Osteoblast (primary cell): ENCODE measurements around the gene PCA3. TPM values are rescaled to one million over a fixed set of nuclear protein-coding genes. Genes with fewer than 3 reads are reported as not detected.
A peak's percentile ranks its signal among the peaks of the same experiment; 100 is the strongest.

Experiments
- DNase-seq: peaks from one replicate; pipeline ENCODE4 v3.0.0; 2011; ENCODE audit warnings: low spot score, mixed read lengths; ENCODE audit not compliant: insufficient read length; ENCODE audit errors: missing footprints
- H2AFZ ChIP-seq: 2 replicates; pipeline ENCODE4 v1.6.0; 2011; ENCODE audit warnings: mild to moderate bottlenecking, low read length
- H3K27ac ChIP-seq: 2 replicates; pipeline ENCODE4 v1.5.1; 2011; ENCODE audit warnings: mild to moderate bottlenecking, low read depth, low read length, moderate library complexity
- H3K27me3 ChIP-seq: 2 replicates; pipeline ENCODE4 v1.6.0; 2012; ENCODE audit warnings: mild to moderate bottlenecking, control low read depth, inconsistent platforms, low read length, moderate library complexity; ENCODE audit not compliant: insufficient read depth
- H3K36me3 ChIP-seq: 2 replicates; pipeline ENCODE4 v1.5.1; 2011; ENCODE audit warnings: mild to moderate bottlenecking, low read length, control low read depth, moderate library complexity; ENCODE audit not compliant: insufficient read depth
- H3K4me1 ChIP-seq: 2 replicates; pipeline ENCODE4 v1.5.1; 2011; ENCODE audit warnings: mild to moderate bottlenecking, low read length, control low read depth, moderate library complexity; ENCODE audit not compliant: insufficient read depth
- H3K4me2 ChIP-seq: 2 replicates; pipeline ENCODE4 v1.6.0; 2011; ENCODE audit warnings: mild to moderate bottlenecking, low read length; ENCODE audit not compliant: insufficient read depth
- H3K4me3 ChIP-seq: fragments of 200-600 bp; sonication (generic); 3 replicates; pipeline ENCODE4 v1.5.1; 2012; ENCODE audit warnings: mild to moderate bottlenecking, low read length, inconsistent platforms; ENCODE audit not compliant: insufficient read depth
- H3K79me2 ChIP-seq: 2 replicates; pipeline ENCODE4 v1.6.0; 2012; ENCODE audit warnings: mild to moderate bottlenecking, low read length, control low read depth, inconsistent platforms; ENCODE audit not compliant: insufficient read depth
- H3K9me3 ChIP-seq: 2 replicates; pipeline ENCODE4 v1.5.1; 2011; ENCODE audit warnings: low read depth, low read length, control low read depth
- H4K20me1 ChIP-seq: 2 replicates; pipeline ENCODE4 v1.6.0; 2012; ENCODE audit warnings: mild to moderate bottlenecking, low read length, control low read depth; ENCODE audit not compliant: insufficient read depth
- total RNA-seq: library from RNA; depleted of rRNA; stranded (reverse); fragments of >200 nt; gene quantifications from 2 replicates; pipeline ENCODE4 v1.2.3, GENCODE V29; 2012
- TF ChIP-seq, protein P1 (sequence below): IDR thresholded peaks from 2 replicates; pipeline ENCODE4 v1.5.1; 2011; ENCODE audit warnings: mild to moderate bottlenecking, low read depth, low read length, moderate library complexity; ENCODE audit errors: extremely low read depth

Gene PCA3
- total RNA-seq, 1 donor: 0.36 TPM

DNA sequence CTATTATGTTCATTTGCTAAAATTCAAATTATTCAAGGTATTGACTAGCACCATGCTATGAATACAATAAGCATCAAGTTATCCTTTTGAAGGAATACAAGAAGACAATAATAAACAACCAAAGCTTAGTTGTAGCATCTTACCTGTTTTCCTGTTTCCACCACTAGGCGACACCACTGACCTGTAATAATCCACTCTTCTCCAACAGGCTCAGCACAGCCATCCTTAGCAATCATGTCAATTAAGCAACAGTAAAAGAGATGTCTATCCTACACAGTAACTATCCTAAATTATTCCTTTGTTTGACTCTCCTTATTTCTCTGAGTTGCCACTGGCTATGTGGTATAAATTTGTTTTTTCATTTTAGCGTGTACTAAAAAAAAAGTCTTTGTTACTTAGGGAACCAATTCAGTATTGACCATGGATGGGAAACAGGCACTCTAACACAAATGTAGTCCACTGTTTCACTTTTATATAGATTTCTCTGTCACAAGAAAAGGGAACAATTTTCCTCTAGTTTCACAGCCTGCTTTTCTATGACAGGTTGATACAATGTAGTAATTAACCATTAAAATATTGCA is 46.2 kb downstream of the PCA3 start:
- peak; percentile 65 for DNase-seq
- Histone ChIP-seq H3K27me3 (no peaks in the 10 kb centered on the region), H3K27ac (no peak overlapping the region), H4K20me1 (no peaks in the 10 kb centered on the region), H3K4me3 (no peak overlapping the region), H3K4me1 (no peaks in the 10 kb centered on the region), H3K9me3 (no peaks in the 10 kb centered on the region), H3K4me2 (no peak overlapping the region), H3K36me3 (no peaks in the 10 kb centered on the region), H2AFZ (no peak overlapping the region), H3K79me2 (no peaks in the 10 kb centered on the region)
- TF ChIP-seq, protein P1, sequence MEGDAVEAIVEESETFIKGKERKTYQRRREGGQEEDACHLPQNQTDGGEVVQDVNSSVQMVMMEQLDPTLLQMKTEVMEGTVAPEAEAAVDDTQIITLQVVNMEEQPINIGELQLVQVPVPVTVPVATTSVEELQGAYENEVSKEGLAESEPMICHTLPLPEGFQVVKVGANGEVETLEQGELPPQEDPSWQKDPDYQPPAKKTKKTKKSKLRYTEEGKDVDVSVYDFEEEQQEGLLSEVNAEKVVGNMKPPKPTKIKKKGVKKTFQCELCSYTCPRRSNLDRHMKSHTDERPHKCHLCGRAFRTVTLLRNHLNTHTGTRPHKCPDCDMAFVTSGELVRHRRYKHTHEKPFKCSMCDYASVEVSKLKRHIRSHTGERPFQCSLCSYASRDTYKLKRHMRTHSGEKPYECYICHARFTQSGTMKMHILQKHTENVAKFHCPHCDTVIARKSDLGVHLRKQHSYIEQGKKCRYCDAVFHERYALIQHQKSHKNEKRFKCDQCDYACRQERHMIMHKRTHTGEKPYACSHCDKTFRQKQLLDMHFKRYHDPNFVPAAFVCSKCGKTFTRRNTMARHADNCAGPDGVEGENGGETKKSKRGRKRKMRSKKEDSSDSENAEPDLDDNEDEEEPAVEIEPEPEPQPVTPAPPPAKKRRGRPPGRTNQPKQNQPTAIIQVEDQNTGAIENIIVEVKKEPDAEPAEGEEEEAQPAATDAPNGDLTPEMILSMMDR: peak; percentile 87

DNA sequence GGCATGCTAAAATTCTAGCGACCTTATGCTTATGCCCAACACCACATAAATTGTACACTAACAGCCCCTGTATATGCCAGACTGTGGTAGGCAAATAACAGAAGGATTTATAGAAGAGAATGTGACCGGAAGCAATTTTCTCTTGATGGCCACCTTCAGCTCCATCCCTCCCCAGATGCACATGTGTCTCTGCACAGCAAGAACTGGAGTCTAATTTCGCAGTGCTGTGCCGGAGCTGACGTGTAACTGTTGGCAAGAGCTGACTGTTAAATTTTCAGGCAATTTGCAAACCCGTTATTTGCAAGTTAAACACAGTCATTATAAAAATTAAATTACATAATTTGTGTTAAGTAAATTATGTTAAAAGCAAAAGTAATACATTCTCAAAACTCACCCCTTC is 48.4 kb downstream of the PCA3 start:
- Histone ChIP-seq H3K4me3 (no peak overlapping the region), H2AFZ (no peak overlapping the region), H3K27me3 (no peaks in the 10 kb centered on the region), H3K79me2 (no peaks in the 10 kb centered on the region), H3K4me2 (no peak overlapping the region), H3K4me1 (peaks cover 9% of the 10 kb centered on the region), H3K27ac (no peak overlapping the region), H3K36me3 (no peaks in the 10 kb centered on the region), H3K9me3 (no peaks in the 10 kb centered on the region), H4K20me1 (no peaks in the 10 kb centered on the region)
- no peak for DNase-seq
- TF ChIP-seq, protein P1: no peak

DNA sequence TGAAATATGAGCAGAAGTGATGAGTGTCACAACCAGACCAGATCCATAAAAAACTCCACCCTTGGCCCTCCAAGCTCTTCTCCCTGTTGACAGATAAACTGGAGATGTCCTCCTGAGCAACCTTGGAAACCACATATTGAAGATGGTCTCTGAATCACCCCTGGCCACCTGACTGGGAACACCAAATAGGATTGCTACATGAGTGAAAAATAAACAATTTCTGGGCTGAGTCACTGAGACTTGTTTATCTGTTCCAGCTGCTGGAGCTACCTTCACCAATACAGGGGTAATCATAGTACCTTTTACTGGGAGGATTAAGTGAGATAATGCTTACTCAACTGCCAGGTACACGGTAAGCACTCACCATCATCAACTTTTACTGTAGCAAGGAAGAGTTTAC is 53.3 kb downstream of the PCA3 start:
- H3K4me1 ChIP-seq: peaks cover 22% of the 10 kb centered on the region
- no peak overlapping the region for H3K4me2 ChIP-seq
- H3K27ac ChIP-seq: peak overlapping the region; percentile 92
- no peak overlapping the region for H3K4me3 ChIP-seq
- H2AFZ ChIP-seq: no peak overlapping the region
- no peaks in the 10 kb centered on the region for H4K20me1 ChIP-seq
- no peaks in the 10 kb centered on the region for H3K36me3 ChIP-seq
- peak; percentile 9 for DNase-seq
- H3K9me3 ChIP-seq: no peaks in the 10 kb centered on the region
- H3K79me2 ChIP-seq: no peaks in the 10 kb centered on the region
- no peaks in the 10 kb centered on the region for H3K27me3 ChIP-seq
- TF ChIP-seq, protein P1: no peak

DNA sequence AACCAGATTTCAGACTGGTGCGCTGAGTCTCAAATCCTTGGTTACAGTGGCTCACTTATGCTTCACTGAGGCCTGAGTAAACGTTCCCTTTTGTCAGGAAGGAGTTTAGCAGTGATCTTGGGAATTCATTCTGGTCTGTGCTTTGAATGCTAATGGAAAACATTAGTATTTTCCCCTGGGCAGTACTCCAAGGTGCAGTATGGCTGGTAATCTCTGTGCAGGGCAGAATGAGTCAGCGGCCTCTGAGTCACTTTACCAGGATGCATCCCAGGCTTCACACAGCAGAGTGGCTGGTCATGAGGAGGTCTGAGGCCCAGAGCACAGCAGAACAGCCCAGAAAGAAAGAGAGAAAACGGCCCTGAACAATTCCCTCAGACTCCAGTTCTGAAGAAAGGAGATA is 54.0 kb downstream of the PCA3 start:
- Histone ChIP-seq H3K4me2 (peak overlapping the region; percentile 37), H2AFZ (peak overlapping the region; percentile 25)

More for the DNA sequence above, 54.0 kb downstream of the PCA3 start:
- Histone ChIP-seq H3K27ac (peak overlapping the region; percentile 92), H3K79me2 (no peaks in the 10 kb centered on the region), H3K4me3 (no peak overlapping the region), H4K20me1 (no peaks in the 10 kb centered on the region), H3K9me3 (no peaks in the 10 kb centered on the region), H3K4me1 (peaks cover 22% of the 10 kb centered on the region), H3K36me3 (no peaks in the 10 kb centered on the region), H3K27me3 (no peaks in the 10 kb centered on the region)
- peak; percentile 53 for DNase-seq
- TF ChIP-seq, protein P1: no peak
